K562 (cell line): ENCODE results near the gene LDB2. TPM values are rescaled to one million over a fixed set of nuclear protein-coding genes. Genes with fewer than 3 reads are reported as not detected.

Experiments used
- ATAC-seq: fragments of 200-7000 bp; cut with Tn5 transposase; 3 replicates; pipeline ENCODE4 v1.9.1; 2020; ENCODE audit warnings: moderate library complexity
- BruUV-seq: library from RNA; stranded (reverse); fragments of 400-500 nt; replicated peaks from 2 replicates; lab custom pipeline; 2021; lab: Mats Ljungman, UMichigan
- CTCF ChIA-PET: fragments of 300-600 bp; formaldehyde crosslinking; extraction: SDS; loops from one replicate; lab custom pipeline; 2021; ENCODE audit warnings: low intra/inter-chr PET ratio; lab: Yijun Ruan, JAX
- POLR2A ChIA-PET: fragments of 300-600, 350-650 bp; sonication (Branson Sonifier 250); formaldehyde crosslinking; extraction: SDS; loops from one replicate; lab custom pipeline; 2021; ENCODE audit warnings: antibody characterized with exemption, inconsistent platforms; lab: Yijun Ruan, JAX
- DNase-seq, 4 experiments: peaks; one replicate each; pipeline versions ENCODE4 v3.0.0 to v3.0.0-alpha.2; 2011 to 2018; ENCODE audit warnings: low spot score in 3 of 4, mixed read lengths in 3 of 4; ENCODE audit errors: extremely low read depth in 1 of 4
- FAIRE-seq: peaks from 2 replicates; lab custom pipeline; 2011; peaks lifted over from hg19 to GRCh38; lab: Jason Lieb, UNC
- H2AFZ ChIP-seq: 2 replicates; pipeline ENCODE4 v1.6.0; 2011; ENCODE audit warnings: low read depth, low read length, control low read depth, inconsistent platforms
- H3K27ac ChIP-seq: fragments of 200-600 bp; 3 replicates; pipeline ENCODE4 v1.8.0; 2011; ENCODE audit warnings: low read depth, mild to moderate bottlenecking, control low read depth, inconsistent platforms, low read length, moderate library complexity, mixed read lengths; ENCODE audit errors: extremely low read depth
- H3K27me3 ChIP-seq, 2 experiments: fragments of 300-600 bp in 1 of 2; 2 replicates in 1 of 2; 3 replicates in 1 of 2; pipeline versions ENCODE4 v1.6.0 to v1.8.0; 2011; ENCODE audit warnings: inconsistent platforms in 2 of 2, low read length in 2 of 2, mild to moderate bottlenecking in 1 of 2, mixed read lengths in 1 of 2, moderate library complexity in 1 of 2; ENCODE audit not compliant: control insufficient read depth in 2 of 2, insufficient read depth in 2 of 2
- H3K36me3 ChIP-seq: fragments of 300-600 bp; 3 replicates; pipeline ENCODE4 v1.8.0; 2011; ENCODE audit warnings: mild to moderate bottlenecking, low read length, inconsistent platforms; ENCODE audit not compliant: control insufficient read depth, insufficient read depth
- H3K4me1 ChIP-seq, 2 experiments: fragments of 200-600 bp in 1 of 2; replicated peaks in 1 of 2; 2 replicates in 1 of 2; 3 replicates in 1 of 2; pipeline versions ENCODE4 v1.5.1 to v1.8.0; 2011; ENCODE audit warnings: inconsistent platforms in 2 of 2, low read length in 2 of 2, mild to moderate bottlenecking in 1 of 2, mixed read lengths in 1 of 2, moderate library complexity in 1 of 2; ENCODE audit not compliant: control insufficient read depth in 2 of 2, insufficient read depth in 2 of 2
- H3K4me2 ChIP-seq: 2 replicates; pipeline ENCODE4 v1.6.1; 2011; ENCODE audit warnings: low read length, control low read depth, inconsistent platforms, mixed read lengths; ENCODE audit not compliant: insufficient read depth
- H3K4me3 ChIP-seq: fragments of 200-600 bp; sonication (generic), shearing (Covaris generic); 2 replicates; pipeline ENCODE4 v1.5.1; 2016; ENCODE audit warnings: control low read depth, inconsistent platforms
- H3K79me2 ChIP-seq: fragments of 200-600 bp; 3 replicates; pipeline ENCODE4 v1.8.0; 2011; ENCODE audit warnings: low read length, inconsistent platforms; ENCODE audit not compliant: control insufficient read depth, insufficient read depth
- H3K9ac ChIP-seq, 2 experiments: 2 replicates each; pipeline versions ENCODE4 v1.6.0 to v1.6.1; 2011; ENCODE audit warnings: low read depth in 2 of 2, low read length in 2 of 2, control low read depth in 1 of 2, inconsistent platforms in 1 of 2, mild to moderate bottlenecking in 1 of 2, mixed read lengths in 1 of 2; ENCODE audit not compliant: insufficient read depth in 1 of 2
- H3K9me1 ChIP-seq: one replicate; pipeline ENCODE4 v1.6.0; 2011; ENCODE audit warnings: inconsistent platforms, mild to moderate bottlenecking, low read length, moderate library complexity; ENCODE audit not compliant: control insufficient read depth, insufficient read depth
- H3K9me3 ChIP-seq: replicated peaks from 2 replicates; pipeline ENCODE4 v1.5.1; 2011; ENCODE audit warnings: low read depth, low read length, inconsistent platforms; ENCODE audit not compliant: control insufficient read depth, insufficient read depth
- H4K20me1 ChIP-seq: replicated peaks from 2 replicates; pipeline ENCODE4 v1.6.1; 2011; ENCODE audit warnings: low read length, inconsistent platforms, mixed read lengths; ENCODE audit not compliant: control insufficient read depth, insufficient read depth
- BCOR ChIP-seq: fragments of 450-650 bp; IDR thresholded peaks from 2 replicates; pipeline ENCODE4 v1.6.1; 2016
- CTCF ChIP-seq, 3 experiments: IDR thresholded peaks in 2 of 3; conservative IDR thresholded peaks in 1 of 3; 2 replicates each; pipeline ENCODE4 v1.5.1; 2011 to 2012; ENCODE audit warnings: low read length in 3 of 3, mild to moderate bottlenecking in 3 of 3, control low read depth in 2 of 3, improper control_type of control experiment in 1 of 3, inconsistent platforms in 1 of 3, low read depth in 1 of 3, mixed read lengths in 1 of 3, moderate library complexity in 1 of 3; ENCODE audit not compliant: insufficient read depth in 2 of 3
- ELF1 ChIP-seq: fragments of 200-800 bp; sonication (Bioruptor generic); IDR thresholded peaks from 2 replicates; pipeline ENCODE4 v1.6.1; 2016; ENCODE audit warnings: missing genetic modification characterization, missing compliant biosample characterization
- ERF ChIP-seq: fragments of 450-650 bp; formaldehyde crosslinking; IDR thresholded peaks from 2 replicates; pipeline ENCODE4 v1.4.0; 2020; ENCODE audit warnings: mild to moderate bottlenecking, mixed read lengths
- FOSL1 ChIP-seq: fragments of 200-800 bp; sonication (Bioruptor generic); conservative IDR thresholded peaks from 2 replicates; pipeline ENCODE4 v1.6.1; 2016; ENCODE audit warnings: missing genetic modification characterization, missing compliant biosample characterization
- HES1 ChIP-seq: fragments of 450-650 bp; IDR thresholded peaks from 2 replicates; pipeline ENCODE4 v1.6.1; 2016; ENCODE audit warnings: low read depth, mild to moderate bottlenecking, moderate library complexity
- HMG20A ChIP-seq: fragments of 450-650 bp; formaldehyde crosslinking; conservative IDR thresholded peaks from 2 replicates; pipeline ENCODE4 v1.4.0; 2020; ENCODE audit warnings: mild to moderate bottlenecking, mixed read lengths
- IFI16 ChIP-seq: fragments of 250-450 bp; sonication (Bioruptor Pico); IDR thresholded peaks from 2 replicates; pipeline ENCODE4 v2.1.2; 2022; ENCODE audit warnings: mild to moderate bottlenecking, inconsistent platforms
- LARP7 ChIP-seq: fragments of 450-650 bp; IDR thresholded peaks from 2 replicates; pipeline ENCODE4 v1.6.1; 2016
- LCOR ChIP-seq: sonication (generic); formaldehyde crosslinking; IDR thresholded peaks from 2 replicates; pipeline ENCODE4 v1.8.0; 2022; ENCODE audit warnings: mild to moderate bottlenecking, missing genetic modification reagents
- MEF2D ChIP-seq: conservative IDR thresholded peaks from 2 replicates; pipeline ENCODE4 v1.6.1; 2016; ENCODE audit warnings: low read depth, missing genetic modification characterization, missing compliant biosample characterization
- MYC ChIP-seq, 2 experiments: fragments of 250-450 bp in 1 of 2; sonication (Bioruptor Pico) in 1 of 2; IDR thresholded peaks; 2 replicates each; pipeline versions ENCODE4 v1.5.1 to v1.6.1; 2012 to 2021; ENCODE audit warnings: low read depth in 2 of 2, borderline replicate concordance in 1 of 2, improper control_type of control experiment in 1 of 2, low read length in 1 of 2, mild to moderate bottlenecking in 1 of 2, moderate library complexity in 1 of 2
- NONO ChIP-seq, 2 experiments: fragments of 200-400 bp in 1 of 2; fragments of 450-650 bp in 1 of 2; formaldehyde crosslinking in 1 of 2; IDR thresholded peaks; 2 replicates each; pipeline ENCODE4 v1.6.1; 2017; ENCODE audit warnings: low read depth in 2 of 2, mild to moderate bottlenecking in 2 of 2, moderate library complexity in 2 of 2, low read length in 1 of 2
- NR1H2 ChIP-seq: sonication (generic); formaldehyde crosslinking; IDR thresholded peaks from 2 replicates; pipeline ENCODE4 v1.4.0; 2020; ENCODE audit warnings: mild to moderate bottlenecking, missing genetic modification reagents
- RFX7 ChIP-seq: fragments of 250-450 bp; sonication (Bioruptor Pico); IDR thresholded peaks from 2 replicates; pipeline ENCODE4 v1.5.1; 2021; ENCODE audit warnings: mild to moderate bottlenecking
- TFAM ChIP-seq: fragments of 250-450 bp; sonication (Bioruptor Pico); conservative IDR thresholded peaks from 2 replicates; pipeline ENCODE4 v1.5.0; 2021; ENCODE audit warnings: mild to moderate bottlenecking, moderate library complexity
- XRCC3 ChIP-seq: fragments of 450-650 bp; IDR thresholded peaks from 2 replicates; pipeline ENCODE4 v1.6.1; 2017; ENCODE audit warnings: mild to moderate bottlenecking, moderate library complexity
- ZNF436 ChIP-seq: fragments of 250-450, 450-650 bp; sonication (Bioruptor Pico); formaldehyde crosslinking; IDR thresholded peaks from 2 replicates; pipeline ENCODE4 v1.7.0; 2020; ENCODE audit warnings: mild to moderate bottlenecking
- ZNF655 ChIP-seq: fragments of 250-450 bp; sonication (Bioruptor Pico); IDR thresholded peaks from 2 replicates; pipeline ENCODE4 v1.5.0; 2021
- WGBS: fragments of 100-300 bp; shearing (Covaris generic); methylation state at CpG from one replicate; pipeline ENCODE4 v1.1.6; 2016; ENCODE audit warnings: low coverage, mixed read lengths; ENCODE audit not compliant: insufficient coverage; ENCODE audit errors: missing lambda C conversion rate; 5-methylcytosine and 5-hydroxymethylcytosine counted together
- in situ Hi-C: fragments of 300-500 bp; cut with MboI; formaldehyde crosslinking; loops from 4 replicates; pipeline ENCODE4 v1.15.0; 2018; ENCODE audit warnings: inconsistent platforms, mixed read lengths
- intact Hi-C: fragments of 100-400 bp; cut with micrococcal nuclease; formaldehyde crosslinking; loops from 2 replicates; pipeline ENCODE4 v1.14.2; 2022
- polyA plus RNA-seq, 8 experiments: library from polyadenylated mRNA; depleted of rRNA in 4 of 8; stranded (reverse) in 5 of 8; unstranded in 3 of 8; fragments of >200 nt; fragmentation: Nextera tagmentation in 2 of 8; fragmentation: Illumina TruSeq in 1 of 8; extraction: Ambion mirVana in 2 of 8; extraction: Trizol in 1 of 8; gene quantifications; 2 replicates each; pipeline versions ENCODE4 v1.2.1 to v1.2.3, GENCODE V29; 2011 to 2014; ENCODE audit warnings: inconsistent platforms in 1 of 8, missing spikeins in 1 of 8
- total RNA-seq, 7 experiments: library from RNA; depleted of rRNA in 6 of 7; stranded (reverse); fragments of >200 nt in 6 of 7; fragmentation: Illumina TruSeq in 2 of 7; extraction: Trizol in 2 of 7; gene quantifications; 2 replicates each; pipeline versions ENCODE4 v1.2.1 to v1.2.3, GENCODE V29; 2011 to 2021; ENCODE audit warnings: low replicate concordance in 1 of 7
- TF ChIP-seq, protein P1 (sequence below): fragments of 250-450 bp; sonication (Bioruptor Pico); IDR thresholded peaks from 2 replicates; pipeline ENCODE4 v1.8.0; 2021; ENCODE audit warnings: moderate library complexity, mild to moderate bottlenecking, inconsistent platforms

LDB2 gene
- total and polyA plus RNA-seq, 9 of the 15 experiments (the other 6 are each of a cell fraction or from before 2014, with no cell fraction given) = 0.10 to 0.20 TPM; not detected in 7

DNA sequence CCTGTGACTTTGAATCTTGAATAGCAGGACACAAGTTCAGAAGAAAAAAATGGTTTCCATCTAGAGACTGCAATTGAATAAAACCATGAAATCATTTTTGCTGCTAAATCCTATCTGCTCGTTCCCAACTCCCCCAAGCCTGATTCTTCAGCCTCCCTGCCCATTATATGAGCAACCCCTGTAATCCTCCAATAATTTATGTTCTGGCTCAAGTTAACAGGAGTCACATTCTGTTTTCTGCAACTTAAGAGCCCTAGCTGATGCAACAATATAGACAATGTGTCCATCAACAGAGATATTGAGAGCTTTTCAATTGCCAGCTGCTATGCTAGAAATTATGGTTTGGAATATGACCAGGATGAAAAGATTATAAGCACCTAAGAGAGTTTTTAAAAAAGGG, 84.1 kb downstream of the LDB2 start:
- Histone ChIP-seq H3K9ac (no peak overlapping the region), H3K9me1 (no peaks in the 10 kb centered on the region), H3K4me3 (no peak overlapping the region), H3K9me3 (no peaks in the 10 kb centered on the region), H3K27me3 (no peaks in the 10 kb centered on the region), H3K36me3 (no peaks in the 10 kb centered on the region), H3K79me2 (no peaks in the 10 kb centered on the region), H3K27ac (no peak overlapping the region), H3K4me2 (no peak overlapping the region), H4K20me1 (no peaks in the 10 kb centered on the region), H3K4me1 (no peaks in the 10 kb centered on the region), H2AFZ (no peak overlapping the region)
- in situ Hi-C loops (no loop called here), intact Hi-C loops (no loop called here)
- ChIA-PET POLR2A (no interaction called here), CTCF (no interaction called here)
- BruUV-seq = no TSS peak
- FAIRE-seq = no peak
- TF ChIP-seq LCOR = no peak
- TF ChIP-seq BCOR = no peak
- no peak for TF ChIP-seq MEF2D (tag)
- no peak for TF ChIP-seq ZNF655 (CRISPR knock-in tag)
- TF ChIP-seq TFAM = no peak
- TF ChIP-seq FOSL1 = no peak
- TF ChIP-seq MYC (IDR thresholded peaks at IDR 0.05; ENCODE audit: low read depth, low read length) = no peak
- TF ChIP-seq MYC (CRISPR knock-in tag; IDR thresholded peaks at IDR 0.05; ENCODE audit: borderline replicate concordance, low read depth) = no peak
- no peak for TF ChIP-seq NONO (IDR thresholded peaks at IDR 0.05; ENCODE audit: low read depth in 2 of 2, low read length in 1 of 2)
- no peak for TF ChIP-seq ZNF436 (CRISPR knock-in tag)
- TF ChIP-seq XRCC3 = no peak
- TF ChIP-seq ERF (CRISPR knock-in tag) = no peak
- no peak for TF ChIP-seq ELF1
- no peak for TF ChIP-seq RFX7
- no peak for TF ChIP-seq NR1H2 (CRISPR knock-in tag)
- TF ChIP-seq HES1 = no peak
- TF ChIP-seq IFI16 (CRISPR knock-in tag) = no peak
- TF ChIP-seq, protein P1, sequence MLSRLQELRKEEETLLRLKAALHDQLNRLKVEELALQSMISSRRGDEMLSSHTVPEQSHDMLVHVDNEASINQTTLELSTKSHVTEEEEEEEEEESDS (CRISPR knock-in tag) = no peak
- no peak for TF ChIP-seq LARP7
- no peak for TF ChIP-seq CTCF (IDR thresholded peaks at IDR 0.05 in 2 of 3, conservative IDR thresholded peaks at IDR 0.05 in 1 of 3; ENCODE audit: insufficient read depth in 2 of 3, low read depth in 1 of 3, low read length in 3 of 3)
- TF ChIP-seq HMG20A (CRISPR knock-in tag) = no peak
- WGBS = 0% methylated on average over 1 of the region's 1 CpG
- DNase-seq = no peak
- no peak for ATAC-seq
